Superior temporal gyrus (tissue), 1 donor: ENCODE data around the gene DAAM1.

Experiments used
- DNase-seq: peaks from one replicate; pipeline ENCODE4 v3.0.0-alpha.2; 2016; ENCODE audit errors: extremely low spot score

DAAM1 gene

GRCh38 chr14:59341858-59342477 is 153.5 kb downstream of the DAAM1 start:
- DNase-seq, result no peak

- no peak for DNase-seq
These were observed 154.3 kb downstream of the DAAM1 start for GRCh38 chr14:59342516-59343484.

- no peak for DNase-seq
These were observed 155.1 kb downstream of the DAAM1 start for GRCh38 chr14:59343585-59343984.

- no peak for DNase-seq
These were observed 155.5 kb downstream of the DAAM1 start for GRCh38 chr14:59344016-59344415.

GRCh38 chr14:59344691-59345455 is 156.4 kb downstream of the DAAM1 start:
- DNase-seq, result no peak

GRCh38 chr14:59346329-59346728 is 157.9 kb downstream of the DAAM1 start:
- no peak for DNase-seq

- DNase-seq, result no peak
These were observed 158.5 kb downstream of the DAAM1 start for GRCh38 chr14:59346796-59347510.

GRCh38 chr14:59347511-59347900 is 159.0 kb downstream of the DAAM1 start:
- DNase-seq, result no peak

GRCh38 chr14:59347915-59348314 is 159.4 kb downstream of the DAAM1 start:
- no peak for DNase-seq

- no peak for DNase-seq
These were observed 160.8 kb downstream of the DAAM1 start for GRCh38 chr14:59349258-59349701.

GRCh38 chr14:59352961-59353360 is 164.5 kb downstream of the DAAM1 start:
- no peak for DNase-seq

- peak; percentile 55 for DNase-seq
These were observed 166.2 kb downstream of the DAAM1 start for GRCh38 chr14:59354666-59355065.

GRCh38 chr14:59355091-59355490 is 166.6 kb downstream of the DAAM1 start:
- no peak for DNase-seq

GRCh38 chr14:59356312-59356711 is 167.8 kb downstream of the DAAM1 start:
- DNase-seq, result no peak

- DNase-seq, result no peak
These were observed 168.3 kb downstream of the DAAM1 start for GRCh38 chr14:59356767-59357166.

GRCh38 chr14:59358102-59358501 is 169.6 kb downstream of the DAAM1 start:
- DNase-seq, result no peak

GRCh38 chr14:59358784-59359183 is 170.3 kb downstream of the DAAM1 start:
- DNase-seq, result no peak

GRCh38 chr14:59359431-59360124 is 171.1 kb downstream of the DAAM1 start:
- peak; percentile 79 for DNase-seq

GRCh38 chr14:59360233-59360632 is 171.8 kb downstream of the DAAM1 start:
- DNase-seq, result no peak

- no peak for DNase-seq
These were observed 172.7 kb downstream of the DAAM1 start for GRCh38 chr14:59360923-59361794.
